ENCODE results near the gene PABPC1L. TPM values are rescaled to one million over a fixed set of nuclear protein-coding genes. Genes with fewer than 3 reads are reported as not detected.
"Not testable (repeated sequence)": the region's sequence is repeated elsewhere in the genome, so short reads cannot be mapped to it uniquely, and the experiment has no call there.

Gene PABPC1L
- total RNA-seq (2014; rRNA removed; shearing (Covaris generic)): 1.2 and 2.9 TPM in 2 replicates

GRCh38 chr20:44909872-44910689, at the start of gene PABPC1L:
Gene PABPC1L, plus strand, starts transcription at chr20:44910060. Its CDS starts 84 bp downstream, at chr20:44910144.
- DNase-seq (ENCODE audit: low read depth): peak; percentile 78

GRCh38 chr20:44861531-44862006, 48.3 kb upstream of the PABPC1L start:
- peak; percentile 58 for DNase-seq (ENCODE audit: low read depth)

- DNase-seq (ENCODE audit: low read depth): no peak
Measured at GRCh38 chr20:44862286-44862685, 47.6 kb upstream of the PABPC1L start.

- not testable (repeated sequence) for DNase-seq (ENCODE audit: low read depth)
Measured at GRCh38 chr20:44863365-44864084, 46.3 kb upstream of the PABPC1L start.

- DNase-seq (ENCODE audit: low read depth): not testable (repeated sequence)
Measured at GRCh38 chr20:44864493-44864892, 45.4 kb upstream of the PABPC1L start.

DNA sequence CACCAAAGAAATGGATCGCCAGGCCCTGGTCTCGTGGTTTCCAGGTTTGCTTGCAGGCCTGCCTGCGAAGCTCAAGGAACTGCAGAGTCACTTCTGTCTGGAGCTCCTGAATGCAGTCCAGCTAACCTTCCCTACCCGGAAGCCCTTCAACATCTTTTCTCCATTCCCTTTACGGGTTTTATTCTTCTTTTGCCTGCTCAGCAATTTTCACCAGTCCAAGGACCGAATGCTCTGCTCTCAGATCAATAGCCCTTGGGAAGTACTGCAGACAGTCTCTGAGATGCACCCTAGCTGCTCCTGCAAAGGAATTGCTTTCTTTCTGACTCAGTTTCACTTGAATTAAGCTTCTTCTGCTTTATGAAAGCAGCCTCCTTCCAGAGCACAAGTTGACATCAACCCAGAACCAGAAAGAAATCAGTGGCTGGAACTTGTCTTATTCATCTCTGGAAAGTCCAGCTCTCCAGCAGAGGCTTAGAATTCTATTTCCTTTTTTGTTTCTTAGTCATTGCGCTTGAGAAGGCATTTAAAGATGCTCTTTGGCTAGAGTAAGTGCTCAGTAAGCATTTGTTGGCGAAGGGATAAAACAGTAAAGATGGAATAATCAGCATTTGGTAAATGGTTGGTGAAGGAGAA, 43.0 kb upstream of the PABPC1L start:
- no peak for DNase-seq (ENCODE audit: low read depth)

DNA sequence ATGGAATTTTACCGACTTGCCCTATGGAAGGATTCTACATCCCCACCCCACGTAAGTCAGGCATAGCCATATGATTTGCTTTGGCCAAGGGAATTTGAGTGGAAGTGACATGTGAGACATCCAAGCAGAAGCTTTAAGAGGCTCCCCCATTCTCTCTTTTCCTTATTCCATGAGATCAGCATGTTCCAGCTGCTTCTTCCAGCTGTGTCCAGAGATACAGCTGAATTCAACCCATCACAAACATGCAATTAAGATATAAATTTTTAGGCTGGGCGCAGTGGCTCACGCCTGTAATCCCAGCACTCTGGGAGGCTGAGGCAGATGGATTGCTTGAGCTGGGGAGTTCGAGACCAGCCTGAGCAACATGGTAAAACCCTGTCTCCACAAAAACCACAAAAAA, 40.4 kb upstream of the PABPC1L start:
- DNase-seq (ENCODE audit: low read depth): no peak

DNA sequence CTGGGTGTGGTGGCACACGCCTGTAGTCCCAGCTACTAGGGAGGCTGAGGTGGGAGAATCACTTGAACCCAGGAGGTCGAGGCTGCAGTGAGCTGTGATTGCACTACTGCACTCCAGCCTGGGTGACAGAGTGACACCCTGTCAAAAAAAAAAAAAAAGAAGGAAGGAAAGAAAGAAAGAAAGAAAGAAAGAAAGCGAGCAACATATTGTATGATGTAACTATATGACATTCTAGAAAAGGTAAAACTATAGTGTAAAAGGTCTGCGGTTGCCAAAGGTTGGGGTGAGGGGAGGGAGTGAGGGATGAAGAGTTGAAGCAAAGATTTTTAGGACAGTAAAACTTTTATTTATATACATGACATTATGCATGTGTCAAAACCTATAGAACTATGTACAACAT, 27.5 kb upstream of the PABPC1L start:
- not testable (repeated sequence) for DNase-seq (ENCODE audit: low read depth)

DNA sequence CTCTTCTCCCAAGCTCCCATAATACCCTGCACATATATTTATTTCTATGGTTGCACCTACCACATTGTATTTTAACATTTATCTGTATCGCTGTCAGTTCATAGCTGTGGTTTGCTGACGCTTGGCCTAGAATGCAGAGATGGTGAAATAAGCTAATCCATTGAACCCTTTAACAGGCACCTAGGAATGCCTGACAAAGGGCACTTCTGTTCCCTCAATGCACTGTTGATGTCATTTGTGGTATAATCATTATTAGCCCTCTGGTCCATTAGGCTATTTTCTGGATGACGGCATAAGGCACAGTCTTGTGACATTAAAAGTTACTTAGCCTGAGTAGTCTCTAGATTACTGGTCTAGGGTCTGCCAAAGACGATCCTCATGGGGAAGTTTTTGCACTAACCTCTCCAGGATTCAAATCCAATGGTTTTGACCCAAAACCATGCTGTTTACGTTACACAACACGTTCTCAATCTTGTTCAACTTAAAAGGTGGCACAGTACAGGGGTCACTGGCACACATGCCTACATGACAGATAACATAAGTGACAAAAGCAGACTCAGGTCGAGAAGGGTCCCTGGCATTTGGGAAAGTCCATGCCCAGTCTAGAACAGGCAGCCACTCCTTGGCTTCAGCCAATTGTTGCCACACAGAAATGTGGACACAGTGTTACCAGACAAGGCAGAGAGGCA, 26.5 kb upstream of the PABPC1L start:
- no peak for DNase-seq (ENCODE audit: low read depth)

- no peak for DNase-seq (ENCODE audit: low read depth)
Measured at GRCh38 chr20:44884907-44885391, 24.9 kb upstream of the PABPC1L start.

DNA sequence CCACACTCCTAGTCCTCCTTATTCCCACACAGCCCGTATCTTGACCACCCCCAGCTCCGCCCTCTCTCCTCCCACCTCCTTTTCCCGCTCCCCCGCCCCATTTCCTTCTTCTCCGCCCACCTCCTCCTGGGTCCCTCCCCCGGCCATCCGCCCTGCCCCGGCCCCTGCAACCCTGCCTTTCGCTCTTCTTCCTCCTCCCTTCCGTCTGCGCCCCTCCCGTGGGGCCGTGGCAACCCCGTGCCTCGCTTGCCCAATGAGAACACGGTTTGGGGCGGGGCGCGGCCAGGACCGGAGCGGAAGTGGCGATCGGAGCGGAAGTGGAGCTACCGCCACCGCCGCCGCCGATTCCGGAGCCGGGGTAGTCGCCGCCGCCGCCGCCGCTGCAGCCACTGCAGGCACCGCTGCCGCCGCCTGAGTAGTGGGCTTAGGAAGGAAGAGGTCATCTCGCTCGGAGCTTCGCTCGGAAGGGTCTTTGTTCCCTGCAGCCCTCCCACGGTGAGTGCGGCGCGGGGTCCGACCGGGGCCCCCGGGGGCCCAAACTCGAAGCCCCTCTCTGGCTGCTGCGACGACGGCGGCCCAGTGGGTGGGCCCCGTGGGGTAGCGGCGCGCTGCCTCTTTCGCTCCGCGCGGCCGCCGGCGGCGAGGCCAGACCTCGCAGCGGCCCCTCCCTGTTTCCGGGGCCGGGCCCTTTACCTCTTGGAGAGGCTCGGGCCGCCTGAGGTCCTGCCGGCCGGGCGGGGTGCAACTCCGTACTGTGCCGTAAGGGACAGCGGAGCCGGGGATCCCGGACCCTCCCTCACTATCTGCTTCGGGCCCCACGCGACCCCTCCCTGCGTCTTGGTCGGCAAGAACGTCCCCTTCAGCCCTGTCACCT, 24.2 kb upstream of the PABPC1L start, which contains the start of gene YWHAB:
YWHAB (plus strand) TSS at position 314 of the 874 bp plus-strand sequence. CDS start 15,829 bp downstream, outside the sequence.
- peak; percentile 99 for DNase-seq (ENCODE audit: low read depth)

DNA sequence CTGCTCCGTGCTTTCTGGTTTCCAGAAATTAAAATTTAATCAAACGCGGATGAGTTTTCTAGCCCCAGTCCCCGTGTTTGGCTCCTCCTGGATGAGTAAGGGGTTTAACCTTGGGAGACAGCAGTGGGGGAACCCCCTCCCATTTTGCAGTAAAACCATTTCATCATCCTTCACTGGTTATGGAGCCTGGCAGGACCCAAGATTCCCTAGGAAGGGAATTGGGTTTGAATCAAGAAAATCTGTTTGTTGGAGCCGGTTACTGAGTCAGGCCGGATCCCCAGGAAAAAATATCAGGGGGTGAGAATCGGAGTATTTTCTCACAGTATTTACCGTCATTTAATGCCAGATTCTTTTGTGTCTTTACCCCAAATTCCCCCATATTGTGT, 23.6 kb upstream of the PABPC1L start:
- DNase-seq (ENCODE audit: low read depth): no peak

DNA sequence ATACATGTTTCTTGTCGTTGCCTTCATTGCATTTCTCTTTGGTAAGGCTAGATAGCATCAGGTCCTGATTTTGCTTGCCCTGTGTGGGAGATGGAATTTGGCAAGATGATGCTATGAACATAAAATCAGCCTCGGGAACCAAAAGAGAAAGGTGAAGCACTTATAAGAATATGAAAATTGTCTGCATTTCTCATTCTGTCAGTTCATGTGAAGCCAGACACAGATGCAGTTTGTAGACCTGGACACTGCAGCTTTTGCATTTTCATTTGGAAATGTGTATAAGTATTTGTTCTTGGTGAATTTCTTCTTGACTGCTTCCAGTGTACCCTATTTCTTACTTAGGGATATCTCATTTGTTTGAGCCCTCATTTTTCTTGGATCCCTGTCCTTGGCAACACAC, 23.0 kb upstream of the PABPC1L start:
- no peak for DNase-seq (ENCODE audit: low read depth)

- no peak for DNase-seq (ENCODE audit: low read depth)
Measured at GRCh38 chr20:44887466-44887865, 22.4 kb upstream of the PABPC1L start.

GRCh38 chr20:44888226-44889103, 21.4 kb upstream of the PABPC1L start:
- no peak for DNase-seq (ENCODE audit: low read depth)

GRCh38 chr20:44891826-44892225, 18.0 kb upstream of the PABPC1L start:
- DNase-seq (ENCODE audit: low read depth): no peak

GRCh38 chr20:44894959-44895358, 14.9 kb upstream of the PABPC1L start:
- no peak for DNase-seq (ENCODE audit: low read depth)

GRCh38 chr20:44896583-44896982, 13.3 kb upstream of the PABPC1L start:
- no peak for DNase-seq (ENCODE audit: low read depth)

DNA sequence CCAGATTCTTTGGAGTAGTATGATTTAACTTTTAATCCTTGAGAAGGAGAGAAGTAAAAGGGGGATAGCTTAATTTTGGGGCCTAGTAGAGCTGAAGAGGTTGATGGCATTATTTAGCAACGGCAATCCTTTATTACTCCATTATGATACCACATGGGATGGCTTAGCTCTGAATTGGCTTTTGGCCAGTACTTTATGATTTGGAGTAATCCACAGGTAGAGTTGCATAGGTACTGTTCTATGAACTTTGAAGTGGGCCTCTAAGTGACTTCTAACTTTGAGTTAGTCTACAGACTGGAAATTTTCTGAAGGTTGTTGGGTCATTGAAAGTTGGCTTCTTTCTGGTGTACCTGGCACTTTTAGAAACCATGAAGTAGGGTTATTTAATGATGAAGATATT, 12.7 kb upstream of the PABPC1L start:
- no peak for DNase-seq (ENCODE audit: low read depth)

Data from Daoy (cell line).